Cerebellar cortex (tissue), 1 donor: Measurements from ENCODE around the gene OR7G3.

Source experiments
- DNase-seq: peaks from one replicate; pipeline ENCODE4 v3.0.0-alpha.2; 2015; ENCODE audit warnings: low spot score

Gene OR7G3

DNA sequence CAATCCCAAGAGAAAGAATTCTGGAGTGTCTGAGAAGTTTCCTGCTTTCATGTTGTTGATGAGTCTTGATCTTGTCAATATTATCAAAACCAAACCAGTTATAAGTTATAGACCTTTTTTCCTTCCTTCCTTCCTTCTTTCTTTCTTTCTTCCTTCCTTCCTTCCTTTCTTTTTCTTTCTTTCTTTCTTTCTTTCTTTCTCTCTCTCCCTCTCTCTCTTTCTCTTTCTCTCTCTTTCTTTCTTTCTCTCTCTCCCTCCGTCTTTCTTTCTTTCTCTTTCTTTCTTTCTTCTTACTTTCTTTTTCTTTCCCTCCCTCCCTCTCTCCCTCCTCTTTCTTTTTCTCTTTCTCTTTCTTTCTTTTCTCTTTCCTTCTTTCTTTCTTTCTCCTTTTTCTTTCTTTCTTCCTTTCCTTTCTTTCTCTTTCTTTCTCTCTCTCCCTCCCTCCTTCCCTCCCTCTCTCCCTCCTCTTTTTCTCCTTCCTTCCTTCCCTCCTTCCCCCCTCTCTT is at the start of gene OR7G3:
Gene OR7G3 (minus strand): TSS at position 51 of the 506 bp plus-strand sequence. CDS start 0 bp downstream, at position 51.
- no peak for DNase-seq

DNA sequence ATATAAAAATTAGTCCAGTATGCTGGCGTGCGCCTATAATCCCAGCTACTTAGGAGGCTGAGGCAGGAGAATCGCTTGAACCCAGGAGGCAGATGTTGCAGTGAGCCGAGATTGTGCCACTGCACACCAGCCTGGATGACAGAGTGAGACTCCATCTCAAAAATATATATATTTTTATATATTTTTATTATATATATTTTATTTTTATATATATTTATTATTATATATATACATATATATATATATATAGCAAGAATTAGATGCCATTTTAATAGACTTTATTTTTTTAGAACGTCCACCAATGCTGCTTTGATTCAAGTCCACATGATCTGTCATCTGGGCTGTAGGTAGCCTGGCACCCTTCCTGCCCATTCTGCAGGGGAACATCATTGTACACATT is 48.6 kb upstream of the OR7G3 start:
- no peak for DNase-seq

- DNase-seq = no peak
Observed at GRCh38 chr19:9171393-9171991, 44.7 kb upstream of the OR7G3 start.

GRCh38 chr19:9166846-9167245 is 40.1 kb upstream of the OR7G3 start:
- no peak for DNase-seq

DNA sequence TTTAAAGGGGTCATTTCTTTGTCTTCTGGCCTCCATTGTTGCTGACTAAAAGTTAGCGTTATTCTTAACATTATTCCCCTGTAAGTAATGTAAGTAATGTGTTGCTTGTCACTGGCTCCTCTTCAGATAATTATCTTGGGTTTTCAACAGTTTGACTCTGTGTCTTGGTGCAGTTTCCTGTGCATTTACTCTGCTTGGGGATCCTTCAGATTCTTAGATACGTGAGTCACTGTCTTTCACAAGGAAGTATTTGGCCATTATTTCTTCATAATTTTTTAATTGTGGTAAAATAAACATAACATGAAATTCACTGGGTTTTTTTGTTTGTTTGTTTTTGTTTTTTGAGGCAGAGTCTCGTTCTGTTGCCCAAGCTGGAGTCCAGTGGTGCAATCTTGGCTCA is 38.5 kb upstream of the OR7G3 start:
- DNase-seq = no peak

- no peak for DNase-seq
Observed at GRCh38 chr19:9161427-9161826, 34.7 kb upstream of the OR7G3 start.

DNA sequence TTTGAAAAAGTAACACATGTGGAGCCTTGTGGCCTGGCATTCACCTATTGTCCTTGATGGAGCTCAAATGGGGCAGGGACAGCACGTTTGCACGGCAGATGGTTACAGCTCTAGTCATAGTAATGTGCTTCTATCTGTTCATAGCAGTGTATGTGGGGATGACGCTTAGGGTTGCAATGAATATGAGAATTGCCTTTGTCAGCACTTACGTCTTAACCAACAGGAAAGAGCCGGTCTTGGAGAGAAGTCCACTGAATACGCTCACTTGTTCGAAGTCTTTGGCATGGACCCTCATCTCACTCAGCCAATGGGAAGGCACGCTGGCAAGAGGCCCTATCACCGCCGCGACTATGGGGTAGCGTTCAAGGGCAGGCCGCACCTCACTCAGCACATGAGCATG is 33.1 kb upstream of the OR7G3 start:
- no peak for DNase-seq

DNA sequence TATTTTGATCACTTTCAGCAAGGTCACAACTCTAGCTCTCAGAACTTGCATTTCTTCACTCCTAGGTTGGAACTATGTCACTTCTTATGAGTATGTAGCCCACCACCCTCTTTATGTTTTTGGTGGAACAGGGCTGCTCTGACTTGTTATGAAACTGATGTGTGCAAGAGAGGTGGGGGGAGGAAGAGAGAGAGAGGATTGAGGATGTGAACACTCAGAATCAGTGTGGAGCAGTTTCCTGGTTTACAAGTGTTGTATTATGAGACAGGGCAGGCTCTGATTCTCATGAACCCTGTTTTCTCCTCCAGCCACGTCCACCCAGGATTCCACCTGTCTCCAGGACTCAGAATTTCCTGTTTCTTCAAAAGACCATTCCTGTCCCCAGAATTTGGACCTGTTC is 29.6 kb upstream of the OR7G3 start:
- no peak for DNase-seq

DNA sequence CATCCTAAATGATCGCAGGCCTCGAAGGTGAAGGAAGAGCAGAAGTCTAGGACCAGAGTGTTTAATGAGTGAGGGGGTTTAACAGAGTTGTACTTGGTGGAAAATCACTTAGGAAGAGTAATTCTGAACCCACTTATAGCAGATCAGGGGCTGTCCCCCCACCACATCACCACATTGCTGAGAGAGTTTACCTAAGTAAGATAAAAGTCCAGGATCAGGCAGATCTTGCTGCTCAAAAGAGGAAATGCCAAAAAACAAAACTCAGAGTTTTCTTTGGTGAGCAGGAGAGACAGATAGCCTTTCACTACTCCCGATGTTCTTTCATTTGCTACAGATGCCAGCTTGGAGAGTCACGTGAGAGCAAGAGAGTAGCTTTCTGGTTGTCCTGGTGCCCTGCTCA is 28.8 kb upstream of the OR7G3 start:
- no peak for DNase-seq

DNA sequence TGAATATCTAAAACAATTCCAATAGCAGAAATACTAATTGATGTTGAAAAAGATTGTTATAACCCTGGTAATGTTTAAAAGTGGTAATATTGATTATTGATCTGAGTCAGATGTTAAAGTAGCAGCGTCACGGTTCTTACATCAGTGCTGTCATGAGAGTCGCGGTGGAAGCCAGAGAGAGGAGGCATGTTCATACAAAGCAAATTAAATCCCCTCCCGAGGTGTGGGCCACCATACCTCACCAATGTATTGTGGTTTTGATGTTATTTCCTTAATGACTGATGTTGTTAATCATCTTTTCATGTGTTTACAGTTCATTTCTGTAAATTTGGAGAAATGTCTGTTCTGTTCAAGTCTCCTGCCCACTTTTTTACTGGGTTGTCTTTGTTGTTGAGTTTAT is 24.6 kb upstream of the OR7G3 start:
- no peak for DNase-seq

- no peak for DNase-seq
Observed at GRCh38 chr19:9150650-9151049, 23.9 kb upstream of the OR7G3 start.

- DNase-seq = no peak
Observed at GRCh38 chr19:9149997-9150396, 23.2 kb upstream of the OR7G3 start.

DNA sequence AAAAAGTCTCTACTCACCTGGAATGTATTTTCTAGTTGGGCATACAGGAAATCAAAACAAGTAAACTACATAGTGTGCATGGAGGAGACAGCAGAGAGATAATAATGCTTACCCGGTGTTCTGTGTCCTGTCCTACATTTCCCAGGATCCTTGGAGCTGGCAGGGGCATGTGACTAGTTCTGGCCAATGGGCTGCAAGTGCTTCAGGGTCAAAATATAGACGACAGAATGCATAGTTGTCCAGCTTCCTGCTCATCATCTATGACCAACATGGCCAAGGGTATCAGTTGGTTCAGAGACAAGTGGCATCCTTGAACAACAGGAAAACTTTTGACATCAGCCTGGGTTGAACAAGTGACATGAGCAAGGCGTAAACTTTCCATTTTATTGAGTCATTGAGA is 21.9 kb upstream of the OR7G3 start:
- no peak for DNase-seq

GRCh38 chr19:9146882-9147281 is 20.1 kb upstream of the OR7G3 start:
- DNase-seq = no peak

DNA sequence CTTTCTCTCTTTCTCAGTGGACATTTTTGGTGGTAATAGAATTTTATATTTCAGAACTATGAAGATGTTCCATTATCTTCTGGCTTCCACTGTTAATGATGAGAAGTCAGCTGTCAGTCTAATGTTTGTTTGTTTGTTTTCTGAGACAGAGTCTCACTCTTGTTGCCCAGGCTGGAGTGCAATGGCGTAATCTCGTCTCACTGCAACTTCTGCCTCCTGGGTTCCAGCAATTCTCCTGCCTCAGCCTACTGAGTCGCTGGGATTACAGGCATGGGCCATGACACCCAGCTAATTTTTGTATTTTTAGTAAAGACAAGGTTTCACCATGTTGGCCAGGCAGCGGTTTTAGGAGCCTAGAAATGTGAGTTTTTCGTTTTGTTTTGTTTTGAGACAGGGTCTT is 18.2 kb upstream of the OR7G3 start:
- DNase-seq = no peak

DNA sequence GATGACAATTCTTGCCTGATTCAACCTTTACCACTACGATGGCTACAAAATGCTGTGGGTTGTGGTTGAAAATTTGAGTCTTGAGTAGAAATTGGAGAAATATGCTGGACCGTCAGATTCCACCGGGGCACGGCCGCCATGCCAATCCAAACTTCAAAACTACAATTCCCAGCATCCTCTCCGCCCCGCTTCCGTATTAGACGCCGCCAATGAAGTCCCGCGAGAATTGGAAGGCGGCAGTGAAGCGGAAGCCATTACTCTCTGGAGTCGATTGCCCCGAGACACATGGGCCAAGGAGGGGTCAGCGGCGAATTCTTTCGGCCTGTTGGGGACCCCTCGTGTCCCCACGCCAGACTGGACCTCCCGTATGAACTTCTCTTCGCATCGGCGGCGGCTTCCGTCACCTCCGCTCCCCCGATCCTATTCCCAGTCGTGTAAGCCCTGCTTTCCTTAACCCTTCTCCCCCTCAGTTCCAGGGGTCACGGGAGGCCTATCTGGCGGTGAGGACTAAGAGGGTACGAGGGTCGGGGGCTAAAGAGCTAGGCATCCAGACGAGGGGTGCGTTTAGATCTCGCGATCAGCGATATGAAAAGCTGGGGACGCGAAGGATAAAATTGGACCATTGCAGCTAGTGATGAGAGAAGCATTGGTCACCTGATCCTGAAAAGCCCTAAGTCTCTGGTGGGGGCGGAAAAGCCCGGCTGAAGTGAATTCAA is 13.6 kb upstream of the OR7G3 start, which contains the start of gene ZNF317:
Gene ZNF317 (plus strand): TSS at position 239 of the 716 bp plus-strand sequence. CDS start 15,620 bp downstream, outside the sequence.
- peak; percentile 96 for DNase-seq

GRCh38 chr19:9139609-9140158 is 12.9 kb upstream of the OR7G3 start:
- no peak for DNase-seq

- no peak for DNase-seq
Observed at GRCh38 chr19:9132422-9132821, 5.7 kb upstream of the OR7G3 start.

DNA sequence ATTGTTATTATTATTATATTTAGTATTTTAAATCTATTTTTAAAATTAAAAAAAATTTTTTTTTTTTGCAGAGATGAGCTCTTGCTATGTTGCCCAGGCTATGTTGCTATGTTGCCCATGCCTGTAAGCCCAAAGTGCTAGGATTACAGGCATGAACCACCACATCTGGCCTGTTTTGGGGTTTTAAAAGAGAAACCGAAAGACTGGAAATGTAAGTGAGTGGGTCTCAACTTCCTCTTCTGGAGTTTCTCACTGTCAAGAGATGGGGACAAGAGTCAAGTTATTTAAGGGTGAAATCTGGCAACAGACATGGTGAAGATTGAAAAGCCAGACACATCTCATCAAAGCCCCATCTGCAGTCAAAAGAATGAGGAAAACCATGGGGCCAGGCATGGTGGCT is 4.2 kb upstream of the OR7G3 start:
- DNase-seq = no peak

GRCh38 chr19:9128171-9128570 is 1.4 kb upstream of the OR7G3 start:
- DNase-seq = no peak

GRCh38 chr19:9116547-9116946 is 10.2 kb downstream of the OR7G3 start:
- no peak for DNase-seq

- DNase-seq = no peak
Observed at GRCh38 chr19:9115307-9115813, 11.4 kb downstream of the OR7G3 start, which contains the start of gene OR7G1. OR7G1 (minus strand) TSS chr19:9115763; CDS start chr19:9115763, 0 bp downstream.

GRCh38 chr19:9109959-9110358 is 16.8 kb downstream of the OR7G3 start:
- DNase-seq = no peak
